CD4-positive, alpha-beta T cell treated with Interleukin-2 at 100 ng/mL for 4 hours (primary cell): ENCODE results near the gene NUTM1.
"Not testable (repeated sequence)": the region's sequence is repeated elsewhere in the genome, so short reads cannot be mapped to it uniquely, and the experiment has no call there.

Experiments
- DNase-seq: peaks from one replicate; pipeline ENCODE4 v3.0.0-alpha.2; 2020; ENCODE audit warnings: low spot score

Gene NUTM1

GRCh38 chr15:34337557-34338306 is 5.4 kb upstream of the NUTM1 start, which contains the start of gene SLC12A6:
Gene SLC12A6, minus strand, starts transcription at chr15:34337781. Its CDS starts 1,101 bp downstream, at chr15:34336680.
- peak; percentile 90 for DNase-seq

GRCh38 chr15:34338347-34338746 is 4.8 kb upstream of the NUTM1 start:
- DNase-seq: no peak

DNA sequence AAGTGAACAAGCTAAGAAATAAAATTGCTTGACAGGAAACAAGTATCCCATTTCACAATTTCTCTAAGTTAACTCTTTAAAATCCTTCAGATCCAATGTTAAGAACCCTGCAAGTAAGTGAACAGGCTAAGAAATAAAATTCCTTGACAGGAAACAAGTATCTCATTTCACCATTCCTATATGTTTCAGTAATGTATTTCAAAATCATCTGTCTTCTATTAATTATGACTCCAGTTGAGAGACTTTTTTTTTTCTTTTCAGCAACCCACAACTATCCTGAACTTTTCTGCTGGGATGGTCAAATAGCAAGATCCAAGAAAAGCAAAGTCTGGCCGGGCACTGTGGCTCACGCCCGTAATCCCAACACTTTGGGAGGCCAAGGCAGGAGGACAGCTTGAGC is 3.2 kb upstream of the NUTM1 start:
- DNase-seq: no peak

- DNase-seq: no peak
Observed at GRCh38 chr15:34341381-34342212, 1.5 kb upstream of the NUTM1 start.

GRCh38 chr15:34342213-34342736 is 840 bp upstream of the NUTM1 start:
- not testable (repeated sequence) for DNase-seq

- DNase-seq: no peak
Observed at GRCh38 chr15:34347951-34348638, 5.0 kb downstream of the NUTM1 start.

GRCh38 chr15:34348735-34349300 is 5.7 kb downstream of the NUTM1 start:
- DNase-seq: no peak

- no peak for DNase-seq
Observed at GRCh38 chr15:34349769-34350168, 6.7 kb downstream of the NUTM1 start.

DNA sequence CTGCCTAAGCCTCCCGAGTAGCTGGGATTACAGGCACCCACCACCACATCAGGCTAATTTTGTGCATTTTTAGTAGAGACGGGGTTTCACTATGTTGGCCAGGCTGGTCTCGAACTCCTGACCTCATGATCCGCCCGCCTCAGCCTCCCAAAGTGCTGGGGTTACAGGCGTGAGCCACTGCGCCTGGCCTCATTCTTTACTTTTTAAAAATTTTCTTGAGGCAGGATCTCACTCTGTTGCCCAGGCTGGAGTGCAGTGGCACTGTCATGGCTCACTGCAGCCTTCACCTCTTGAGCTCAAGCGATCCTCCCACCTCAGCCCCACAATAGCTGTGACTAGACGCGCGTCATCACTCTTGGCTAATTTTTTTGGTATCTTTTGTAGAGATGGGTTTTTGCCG is 9.9 kb downstream of the NUTM1 start:
- DNase-seq: not testable (repeated sequence)

GRCh38 chr15:34353627-34354026 is 10.5 kb downstream of the NUTM1 start:
- no peak for DNase-seq

- DNase-seq: no peak
Observed at GRCh38 chr15:34354286-34354685, 11.2 kb downstream of the NUTM1 start.

DNA sequence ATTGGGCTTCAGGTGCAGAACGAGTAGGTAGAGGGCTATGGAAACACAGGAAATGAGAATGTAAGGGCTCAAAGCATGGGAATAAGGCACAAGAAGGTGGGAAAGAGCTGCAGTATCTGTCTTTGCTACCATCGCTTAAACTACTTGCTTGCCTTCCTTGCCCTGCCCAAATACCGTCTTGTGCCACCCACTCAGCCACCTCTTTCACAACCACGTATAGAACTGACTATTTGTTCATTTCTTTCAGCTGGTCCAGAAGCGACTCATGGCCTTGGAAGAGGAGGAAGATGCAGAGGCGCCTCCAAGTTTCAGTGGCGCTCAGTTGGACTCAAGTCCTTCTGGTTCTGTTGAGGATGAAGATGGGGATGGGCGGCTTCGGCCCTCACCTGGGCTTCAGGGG is 12.1 kb downstream of the NUTM1 start:
- no peak for DNase-seq

DNA sequence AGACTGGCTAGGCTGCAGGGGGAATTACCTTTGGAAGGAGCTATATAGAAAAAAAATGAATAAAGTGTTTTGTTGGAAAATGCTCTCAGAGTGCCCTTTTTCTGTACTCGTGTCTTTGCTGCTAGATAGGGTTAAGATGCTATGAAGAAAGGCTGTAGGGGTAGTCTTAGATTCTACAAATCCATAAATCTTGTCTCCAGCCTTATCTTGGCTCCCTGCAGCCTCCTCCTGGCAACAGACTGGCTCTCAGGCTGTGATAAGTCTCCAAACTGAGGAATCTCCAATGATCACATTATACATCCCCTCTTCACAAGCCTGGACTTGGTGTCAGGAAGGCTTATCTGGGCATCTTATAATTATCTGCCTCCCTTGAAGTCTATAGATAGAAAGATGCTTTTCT is 14.5 kb downstream of the NUTM1 start:
- DNase-seq: no peak

DNA sequence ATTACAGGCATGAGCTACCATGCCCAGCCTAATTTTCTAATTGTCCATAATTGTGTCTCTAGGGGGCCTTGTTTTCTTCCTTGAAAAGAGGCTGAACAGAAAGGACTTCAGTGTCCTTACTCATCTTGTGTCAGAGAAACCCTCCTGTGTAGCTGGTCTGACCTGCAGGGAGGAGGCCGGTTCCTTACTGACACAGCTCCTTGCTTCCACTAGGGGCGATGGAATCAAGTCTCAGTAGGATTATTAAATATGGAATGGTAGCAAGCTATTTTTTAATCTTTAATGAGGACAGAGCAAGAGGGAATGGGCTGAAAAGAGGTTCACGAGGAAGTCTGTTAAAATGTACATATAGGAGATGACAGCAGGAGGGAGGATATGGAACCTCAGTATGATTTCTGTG is 15.3 kb downstream of the NUTM1 start:
- DNase-seq: no peak

DNA sequence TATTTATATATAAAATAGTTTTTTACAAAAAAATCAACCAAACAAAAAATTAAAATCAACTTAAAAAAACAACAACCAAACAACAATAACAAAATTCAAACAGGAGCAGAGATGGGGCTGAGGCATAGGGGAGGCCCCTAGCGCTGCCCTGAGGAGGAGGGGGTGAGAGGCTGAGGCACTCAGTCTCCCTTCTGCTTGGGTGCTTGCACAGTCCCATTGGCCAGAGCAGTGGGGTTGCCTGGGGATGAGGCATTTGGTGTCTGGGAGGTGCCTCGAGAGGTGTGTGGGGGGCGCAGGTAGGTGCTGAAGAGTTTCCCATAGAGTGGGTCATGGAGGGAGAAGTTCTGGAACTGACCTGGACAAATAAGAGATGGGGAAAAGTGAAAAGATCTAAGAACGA is 15.8 kb downstream of the NUTM1 start:
- no peak for DNase-seq

- no peak for DNase-seq
Observed at GRCh38 chr15:34359416-34359815, 16.3 kb downstream of the NUTM1 start.

- no peak for DNase-seq
Observed at GRCh38 chr15:34360298-34360697, 17.2 kb downstream of the NUTM1 start.

DNA sequence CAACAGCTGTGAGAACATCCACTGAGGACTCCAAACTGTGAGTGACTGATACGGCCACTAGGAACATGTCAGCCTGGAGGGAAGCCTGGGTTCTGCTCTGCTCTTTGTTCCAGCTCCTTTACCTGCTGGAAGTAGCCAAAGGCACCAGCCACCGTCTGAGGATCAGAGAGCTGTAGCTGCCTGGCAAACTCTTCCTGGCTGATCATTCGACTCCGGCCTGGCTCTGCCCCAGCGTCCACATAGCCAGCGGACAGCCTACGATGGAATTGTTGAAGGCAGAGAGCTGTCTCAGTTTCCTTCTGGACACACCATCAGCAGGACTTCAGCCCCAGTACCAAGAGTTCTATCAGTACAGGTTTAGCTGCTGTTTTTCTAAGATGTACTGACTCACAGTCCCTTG is 18.2 kb downstream of the NUTM1 start:
- no peak for DNase-seq

GRCh38 chr15:34362047-34362773 is 19.1 kb downstream of the NUTM1 start:
- DNase-seq: no peak

DNA sequence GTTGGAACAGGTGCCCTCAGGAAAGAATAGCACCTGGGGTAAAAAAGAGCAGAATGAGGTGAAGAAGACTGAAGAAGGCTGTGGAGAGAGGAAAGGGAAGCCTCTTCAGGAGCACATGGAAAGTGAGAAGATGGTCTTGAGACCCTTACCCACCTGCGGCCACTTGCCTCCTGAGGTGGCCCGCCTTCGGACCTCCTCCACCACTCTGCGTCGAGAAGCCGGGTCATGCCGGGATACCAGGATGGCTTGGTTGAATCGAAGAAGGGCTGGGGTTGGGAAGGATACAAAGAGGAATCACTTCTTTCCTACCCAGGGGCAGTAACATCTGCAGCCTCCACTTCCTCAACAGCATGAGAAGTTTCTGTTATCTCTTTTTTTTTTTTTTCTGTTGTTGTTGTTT is 20.9 kb downstream of the NUTM1 start:
- no peak for DNase-seq

DNA sequence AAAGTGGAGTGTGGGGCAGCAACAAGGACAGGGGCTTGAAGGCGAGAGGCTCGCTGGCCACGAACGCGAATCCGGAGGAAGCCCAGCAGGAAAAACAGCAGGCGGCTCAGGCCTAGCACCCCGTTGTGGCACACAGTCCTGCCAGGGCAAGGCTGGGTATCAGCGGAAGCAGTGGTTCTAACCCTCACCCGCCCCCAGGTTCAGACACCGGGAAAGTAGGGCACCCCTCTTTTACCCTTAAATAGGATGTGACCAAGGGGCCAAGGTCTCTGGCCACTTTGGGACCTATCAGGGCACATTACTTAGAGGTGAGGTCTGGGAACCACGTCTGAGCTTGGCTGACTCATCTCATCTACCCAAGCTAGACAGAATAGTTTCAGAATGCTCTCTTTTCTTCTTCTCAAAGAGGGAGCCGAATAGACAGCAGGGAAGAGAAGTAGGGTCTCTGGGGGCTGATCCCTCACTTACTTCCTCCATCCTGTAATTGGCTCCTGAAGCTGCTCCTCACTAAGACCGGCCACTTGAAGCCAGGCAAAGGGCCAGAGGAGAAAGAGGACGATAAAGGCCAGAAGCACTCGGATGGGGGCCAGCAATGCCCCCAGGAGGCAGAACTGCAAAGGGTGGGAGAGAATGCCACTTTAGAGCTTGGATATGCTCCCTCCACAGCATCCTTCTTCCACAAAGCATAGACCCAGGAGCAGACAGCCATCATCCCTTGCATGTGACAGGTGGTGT is 22.1 kb downstream of the NUTM1 start:
- peak; percentile 6 for DNase-seq
